IPS-18a (cell line): ENCODE measurements around the gene KRCC1.
"Not testable (repeated sequence)": the region's sequence is repeated elsewhere in the genome, so short reads cannot be mapped to it uniquely, and the experiment has no call there.

Experiments used
- H3K27ac ChIP-seq: one replicate; pipeline ENCODE4 v1.5.1; 2013; ENCODE audit warnings: low read length
- H3K27me3 ChIP-seq: one replicate; pipeline ENCODE4 v1.6.1; 2013; ENCODE audit warnings: mild to moderate bottlenecking, low read length; ENCODE audit not compliant: control insufficient read depth, insufficient read depth
- H3K36me3 ChIP-seq: one replicate; pipeline ENCODE4 v1.6.1; 2013; ENCODE audit warnings: low read depth, low read length; ENCODE audit not compliant: control insufficient read depth
- H3K4me1 ChIP-seq: one replicate; pipeline ENCODE4 v1.6.1; 2013; ENCODE audit warnings: low read depth, low read length; ENCODE audit not compliant: control insufficient read depth
- H3K4me3 ChIP-seq: one replicate; pipeline ENCODE4 v1.5.1; 2013; ENCODE audit warnings: low read length
- H3K9ac ChIP-seq: one replicate; pipeline ENCODE4 v1.6.1; 2013; ENCODE audit warnings: mild to moderate bottlenecking, low read length, moderate library complexity
- H3K9me3 ChIP-seq: one replicate; pipeline ENCODE4 v1.6.1; 2013; ENCODE audit warnings: low read depth, low read length; ENCODE audit not compliant: control insufficient read depth

KRCC1 gene

DNA sequence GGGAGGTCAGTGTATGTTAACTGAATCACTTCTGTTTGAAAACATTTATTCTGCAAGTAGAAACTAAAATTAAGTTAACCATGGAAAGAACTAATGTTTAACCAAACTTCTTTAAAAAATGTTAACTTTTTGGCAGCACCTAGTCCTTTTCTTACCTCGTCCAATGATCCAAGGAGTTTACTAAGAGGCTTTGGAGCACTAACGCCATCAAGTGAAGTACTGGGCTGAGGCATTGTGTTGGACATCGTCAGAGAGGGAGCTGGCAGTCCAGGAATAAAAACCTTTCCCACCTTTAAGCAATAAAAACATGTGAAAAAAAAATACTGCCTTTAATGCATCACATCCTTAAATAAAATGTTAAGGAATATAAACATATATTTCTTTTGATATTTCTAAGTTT lies 63.0 kb downstream of the KRCC1 start:
- H3K9ac ChIP-seq, H3K27ac ChIP-seq, H3K27me3 ChIP-seq, H3K9me3 ChIP-seq, H3K4me1 ChIP-seq, H3K4me3 ChIP-seq, H3K36me3 ChIP-seq: not testable (repeated sequence)

DNA sequence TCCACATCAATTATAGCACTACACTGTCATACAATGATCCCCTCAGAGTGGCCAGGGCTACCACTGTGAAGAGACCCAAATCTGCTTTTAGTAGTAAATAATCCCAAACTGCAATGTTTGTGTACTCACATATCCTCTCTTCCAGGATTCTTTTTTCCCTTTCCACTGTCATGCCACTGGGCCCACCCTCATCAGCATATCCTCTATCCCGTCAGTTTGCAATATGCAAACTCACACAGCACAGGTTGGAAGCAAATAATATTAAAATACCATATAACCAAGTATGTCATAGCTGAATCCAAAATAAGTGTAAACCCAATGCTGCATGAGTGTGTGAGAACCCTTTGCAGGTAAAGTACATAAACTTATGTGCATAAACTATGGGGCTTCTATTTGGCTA lies 68.1 kb downstream of the KRCC1 start:
- H3K4me3 ChIP-seq, H3K9ac ChIP-seq: not testable (repeated sequence)

DNA sequence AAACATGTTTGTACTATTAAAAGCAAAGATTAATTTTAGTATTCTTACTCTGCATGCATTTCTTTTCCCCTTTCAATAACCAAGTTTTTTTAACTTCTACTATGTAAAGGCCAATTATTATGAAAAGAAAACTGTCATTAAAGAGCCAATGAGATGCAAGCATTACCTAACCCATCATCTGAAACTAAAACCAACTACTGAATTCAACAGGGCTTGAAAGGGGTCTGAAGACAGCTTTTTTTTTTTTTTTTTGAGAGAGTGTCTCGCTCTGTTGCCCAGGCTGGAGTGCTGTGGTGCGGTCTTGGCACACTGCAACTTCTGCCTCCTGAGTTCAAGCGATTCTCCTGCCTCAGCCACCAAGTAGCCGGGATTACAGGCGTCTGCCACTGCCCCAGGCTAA lies 69.7 kb downstream of the KRCC1 start:
- not testable (repeated sequence) for H3K36me3 ChIP-seq, H3K27ac ChIP-seq, H3K27me3 ChIP-seq, H3K4me3 ChIP-seq, H3K9me3 ChIP-seq, H3K9ac ChIP-seq, H3K4me1 ChIP-seq

More for the DNA sequence above, 68.1 kb downstream of the KRCC1 start:
- H3K36me3 ChIP-seq, H3K27me3 ChIP-seq, H3K27ac ChIP-seq, H3K9me3 ChIP-seq, H3K4me1 ChIP-seq: not testable (repeated sequence)

DNA sequence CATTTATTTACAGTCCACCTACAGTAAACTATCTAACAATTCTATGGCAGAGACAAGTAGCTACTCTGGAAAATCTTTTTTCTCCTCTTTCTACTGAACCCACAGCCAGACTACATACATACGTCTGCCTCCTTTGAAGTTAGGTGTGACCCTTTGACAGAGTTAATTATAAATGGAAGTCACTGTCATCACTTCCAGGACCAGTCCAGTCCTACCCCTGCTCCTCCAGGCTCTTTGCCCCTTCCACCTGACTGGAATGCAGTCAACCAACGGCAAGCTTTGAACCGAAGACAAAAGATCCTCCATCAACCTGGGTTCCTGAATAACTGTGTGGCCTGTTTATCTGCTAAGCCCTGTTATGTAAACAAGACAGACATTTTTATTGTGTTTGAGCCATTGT lies 74.4 kb downstream of the KRCC1 start:
- H3K9me3 ChIP-seq, H3K27ac ChIP-seq, H3K36me3 ChIP-seq, H3K4me1 ChIP-seq, H3K4me3 ChIP-seq, H3K9ac ChIP-seq, H3K27me3 ChIP-seq: not testable (repeated sequence)
